ENCODE results near the gene INTS11.
A peak's percentile ranks its signal among the peaks of the same experiment; 100 is the strongest.

INTS11 gene

DNA sequence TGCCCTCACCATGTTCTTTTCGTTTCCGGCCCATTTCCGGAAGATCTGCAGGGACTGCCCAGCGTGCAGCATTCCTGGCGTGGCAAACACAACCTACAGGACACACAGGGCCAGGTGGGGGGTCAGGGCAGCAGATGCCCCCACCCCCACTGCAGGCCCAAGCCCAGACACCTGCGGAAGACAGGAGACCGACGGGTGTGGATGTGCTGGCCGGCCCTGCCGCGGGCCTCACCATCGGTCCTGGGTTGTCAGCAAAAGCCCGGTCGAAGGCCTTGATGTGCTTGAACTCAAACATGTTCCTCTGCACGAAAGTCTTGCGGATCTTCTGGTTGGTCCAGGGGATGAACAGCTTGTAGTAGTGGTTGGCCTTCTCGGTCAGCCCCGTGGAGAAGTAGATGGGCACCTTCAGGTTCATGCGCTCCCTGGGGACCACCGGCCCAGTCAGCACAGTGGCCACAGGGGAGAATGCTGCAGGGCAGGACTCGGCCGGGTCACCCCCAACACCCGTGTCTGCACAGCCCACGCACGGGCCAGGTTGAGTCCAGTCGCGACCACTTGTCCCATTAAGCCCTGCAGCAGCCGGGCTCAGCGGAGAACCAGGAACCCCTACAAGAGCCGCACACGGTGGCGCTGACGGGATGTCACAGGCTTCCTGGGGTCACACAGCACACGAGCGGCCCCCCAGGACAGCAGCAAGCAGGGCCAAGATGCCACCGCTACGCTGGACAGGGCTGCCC lies 10.8 kb downstream of the INTS11 start:
- no peak for DNase-seq

DNA sequence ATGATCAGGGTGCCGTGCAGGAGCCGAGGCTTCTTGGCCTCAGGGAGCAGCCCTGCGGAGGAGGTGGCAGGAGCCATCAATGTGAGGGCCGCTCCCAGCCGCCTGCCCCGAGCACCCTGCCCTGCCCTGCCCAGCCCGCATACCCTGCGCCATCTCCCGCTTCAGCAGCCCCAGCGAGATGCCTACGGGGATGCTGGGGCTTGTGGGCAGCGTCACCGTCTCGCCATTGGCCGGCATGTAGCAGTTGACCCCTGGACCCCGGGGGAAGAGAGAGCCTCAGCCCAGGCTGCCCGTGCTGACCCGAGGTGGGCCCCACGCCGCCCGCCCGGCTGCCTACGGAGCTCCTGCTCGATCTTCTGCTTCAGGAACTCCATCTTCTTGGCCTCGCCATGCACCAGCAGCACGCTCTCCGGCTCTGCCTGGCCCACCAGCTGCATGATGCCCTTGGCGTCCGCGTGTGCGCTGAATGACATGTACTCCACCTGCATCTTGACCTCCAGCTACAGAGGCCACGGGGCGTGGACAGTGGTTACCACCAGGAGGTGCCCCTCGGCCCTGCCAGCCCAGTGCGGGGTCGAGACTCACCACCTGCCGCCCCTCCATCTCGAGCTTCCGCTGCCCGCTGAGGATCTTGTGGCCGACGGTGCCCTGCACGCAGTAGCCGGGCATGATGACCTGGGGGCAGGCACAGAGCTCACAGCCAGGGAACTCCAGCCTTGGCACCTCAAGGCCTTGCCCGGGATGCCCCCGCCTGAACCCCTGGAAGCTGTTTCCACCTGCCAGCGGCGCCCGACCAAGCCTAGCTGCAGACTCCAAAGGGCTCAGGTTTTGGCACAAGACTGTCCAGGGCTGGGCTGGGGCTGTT lies 11.8 kb downstream of the INTS11 start:
- no peak for DNase-seq

DNA sequence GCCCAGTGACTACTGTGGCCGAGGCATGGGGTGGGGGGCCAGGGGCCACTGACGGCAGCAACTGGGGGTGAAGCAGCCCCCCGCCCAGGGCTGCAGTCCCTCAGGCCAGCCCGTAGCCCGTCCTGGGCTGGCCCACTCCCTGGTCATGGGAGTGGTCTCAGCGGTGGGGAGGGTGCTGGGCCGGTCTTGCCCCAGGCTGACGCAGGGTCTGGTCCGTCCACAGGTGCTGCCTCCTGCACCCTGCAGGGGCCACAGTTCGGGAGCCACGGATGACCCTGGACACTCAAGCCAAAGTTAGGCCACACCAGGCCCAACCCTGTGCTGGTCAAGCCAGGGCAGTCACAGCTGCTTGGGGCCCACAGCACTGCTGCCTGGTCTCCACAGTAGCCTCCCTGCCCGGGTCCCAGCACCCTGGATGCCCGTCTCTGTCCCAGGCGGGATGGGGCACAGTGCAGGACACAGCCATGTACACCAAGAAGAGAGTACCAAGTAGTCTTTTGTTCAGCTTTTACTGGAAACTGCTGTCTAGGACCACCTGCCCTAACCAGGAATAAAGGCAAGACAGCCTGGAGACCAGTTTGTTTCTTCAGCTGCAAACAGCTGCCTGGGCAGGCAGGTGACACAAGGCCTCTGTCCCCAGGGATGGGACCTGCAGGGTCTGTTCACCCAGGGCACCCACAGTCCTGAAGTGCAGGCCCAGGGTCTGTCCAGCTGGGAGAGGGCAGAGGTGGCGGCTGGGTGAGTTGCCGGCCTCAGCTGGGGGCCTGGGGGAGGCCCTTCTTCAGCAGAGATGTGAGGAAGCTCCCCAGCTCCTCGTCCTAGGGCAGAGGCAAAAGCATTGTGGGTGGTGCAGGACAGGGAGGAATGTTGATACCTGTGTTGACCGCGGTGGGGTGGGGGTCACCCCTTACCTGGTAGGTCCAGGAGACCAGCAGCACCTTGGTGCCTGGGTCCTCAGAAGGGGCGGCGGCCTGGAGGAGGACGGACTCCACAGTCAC lies 13.1 kb downstream of the INTS11 start:
- no peak for DNase-seq

DNA sequence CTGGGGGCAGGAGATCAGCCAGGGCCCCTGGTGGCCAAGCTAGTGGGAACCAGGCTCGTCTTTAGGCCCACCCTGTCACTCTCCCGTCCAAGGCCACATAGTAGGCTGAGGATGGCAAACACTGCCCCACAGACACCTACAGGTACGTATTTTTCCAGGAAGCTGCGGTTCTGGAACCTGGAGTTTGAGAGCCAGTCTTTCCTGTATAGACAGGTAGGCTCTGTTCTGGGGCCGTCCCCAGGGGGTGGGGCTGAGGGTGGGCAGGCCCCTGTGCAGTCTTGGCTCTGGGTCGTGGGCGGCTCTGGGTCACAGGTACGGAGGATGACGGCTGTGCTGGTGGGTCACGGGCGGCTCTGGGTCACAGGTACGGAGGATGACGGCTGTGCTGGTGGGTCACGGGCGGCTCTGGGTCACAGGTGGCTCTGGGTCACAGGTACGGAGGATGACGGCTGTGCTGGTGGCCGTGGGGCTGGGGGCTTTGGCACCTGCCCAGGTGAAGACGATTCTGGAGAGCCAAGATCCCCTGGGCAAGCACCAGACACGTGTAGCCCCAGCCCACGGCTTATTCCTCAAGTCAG lies 13.9 kb downstream of the INTS11 start:
- DNase-seq: no peak

DNA sequence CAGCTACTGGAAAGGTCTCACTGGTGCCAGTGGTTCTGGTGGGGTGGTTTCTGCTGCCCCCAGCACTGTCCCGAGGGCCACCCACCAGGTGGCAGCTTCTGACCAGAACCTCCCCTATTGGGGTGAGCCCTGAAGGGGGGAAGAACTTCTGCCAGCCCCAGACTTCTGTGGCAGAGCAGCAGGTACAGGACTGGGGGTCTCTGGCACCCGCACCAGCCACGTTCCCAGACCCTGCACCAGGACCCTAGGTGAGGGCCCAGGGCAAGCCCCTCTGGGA lies 14.4 kb downstream of the INTS11 start:
- DNase-seq: no peak

DNA sequence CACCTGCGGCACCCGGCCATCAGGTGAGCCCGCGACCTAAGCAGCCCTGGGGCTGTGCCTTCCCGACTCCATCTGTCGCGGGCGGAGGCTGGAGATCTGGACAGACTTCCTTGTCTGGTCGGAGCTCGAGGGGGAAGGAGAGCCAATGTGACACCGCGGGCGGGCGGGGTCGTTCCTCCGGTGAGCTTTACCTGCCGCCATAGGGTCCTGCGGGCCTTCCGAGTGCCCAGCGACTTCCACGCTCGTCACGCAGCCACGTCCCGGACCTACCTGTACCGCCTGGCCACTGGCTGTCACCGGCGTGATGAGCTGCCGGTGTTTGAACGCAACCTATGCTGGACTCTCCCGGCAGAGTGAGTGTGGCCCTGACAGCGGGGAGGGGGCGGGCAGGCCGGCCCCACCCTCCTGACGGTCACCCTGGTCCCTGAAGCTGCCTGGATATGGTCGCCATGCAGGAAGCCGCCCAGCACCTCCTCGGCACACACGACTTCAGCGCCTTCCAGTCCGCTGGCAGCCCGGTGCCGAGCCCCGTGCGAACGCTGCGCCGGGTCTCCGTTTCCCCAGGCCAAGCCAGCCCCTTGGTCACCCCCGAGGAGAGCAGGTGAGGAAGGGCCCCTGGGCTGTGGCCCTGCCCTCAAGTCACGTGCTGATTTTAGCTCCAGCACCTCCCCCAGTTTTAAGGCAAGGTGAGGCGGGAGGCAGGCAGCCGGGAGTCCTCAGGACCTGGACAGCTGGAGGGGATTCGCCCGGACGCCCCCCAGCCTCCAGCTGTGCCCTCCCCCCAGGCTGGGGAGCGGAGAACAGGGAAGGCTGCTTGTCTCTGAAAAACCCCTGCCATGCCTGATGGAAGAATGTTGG lies 15.0 kb downstream of the INTS11 start:
- DNase-seq: peak; percentile 49

DNA sequence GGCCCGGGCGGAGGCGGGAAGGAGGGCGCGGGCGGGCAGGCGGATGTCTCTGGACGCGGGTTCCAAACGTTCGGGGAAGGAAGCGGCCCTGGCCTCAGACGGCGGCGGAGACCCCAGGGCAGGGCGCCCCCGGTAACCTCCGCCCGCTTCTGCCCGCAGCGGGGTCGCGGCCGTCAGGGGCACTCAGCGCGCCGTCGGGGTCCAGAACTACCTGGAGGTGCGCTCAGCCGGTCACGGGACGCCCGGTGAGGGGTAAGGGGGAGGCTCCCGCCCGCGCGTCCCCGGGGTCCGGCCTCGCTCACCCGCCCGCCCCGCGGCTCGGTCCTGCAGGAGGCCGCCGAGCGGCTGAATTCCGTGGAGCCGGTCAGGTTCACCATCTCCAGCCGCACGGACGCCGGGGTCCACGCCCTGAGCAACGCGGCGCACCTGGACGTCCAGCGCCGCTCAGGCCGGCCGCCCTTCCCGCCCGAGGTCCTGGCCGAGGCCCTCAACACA lies 15.7 kb downstream of the INTS11 start:
- DNase-seq: peak; percentile 81

DNA sequence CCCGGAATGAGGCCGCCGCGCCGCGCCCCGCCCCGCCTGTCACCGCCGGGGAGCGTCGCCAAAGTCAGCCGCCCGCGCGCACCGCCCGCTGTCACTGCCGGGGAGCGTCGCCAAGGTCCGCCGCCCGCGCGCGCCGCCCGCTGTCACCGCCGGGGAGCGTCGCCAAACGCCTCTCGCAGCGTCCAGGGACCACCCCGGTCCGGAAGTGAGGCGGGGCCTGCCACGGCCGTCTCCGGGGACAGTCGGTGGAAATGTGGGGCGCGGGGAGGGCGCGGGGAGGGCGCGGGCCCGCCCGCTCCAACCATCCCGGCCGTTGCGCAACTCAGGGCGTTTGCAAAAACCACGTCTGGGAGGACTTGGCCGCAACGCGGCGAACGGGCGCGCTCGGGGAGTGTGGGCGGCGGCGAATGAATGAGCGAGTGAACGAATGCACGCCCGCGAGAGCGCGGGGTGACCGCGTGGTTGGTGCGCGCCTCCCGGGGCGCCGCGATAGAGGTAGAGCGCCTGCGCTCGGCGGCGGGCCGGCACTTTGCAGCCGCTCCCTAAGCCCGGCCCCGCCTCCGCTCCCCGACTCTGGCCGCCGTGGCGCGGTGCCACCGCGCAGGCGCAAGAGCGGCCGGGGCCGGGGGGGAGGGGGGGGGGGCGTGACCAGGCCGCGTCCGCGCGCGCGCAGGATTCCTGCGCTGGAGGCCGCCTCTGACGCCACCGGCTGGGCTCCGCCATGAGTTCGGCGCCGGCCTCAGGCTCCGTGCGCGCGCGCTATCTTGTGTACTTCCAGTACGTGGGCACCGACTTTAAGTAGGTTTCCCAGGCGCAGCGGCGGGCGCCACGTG lies 16.3 kb downstream of the INTS11 start, which contains the start of the genes ACAP3 and PUSL1:
Gene ACAP3, minus strand, starts transcription at position 8 of the 833 bp plus-strand sequence. CDS start 115 bp downstream, outside the sequence.
Gene PUSL1, plus strand, starts transcription at position 675 of the 833 bp plus-strand sequence. Its CDS starts 47 bp downstream, at position 722.
- DNase-seq: peak; percentile 98

DNA sequence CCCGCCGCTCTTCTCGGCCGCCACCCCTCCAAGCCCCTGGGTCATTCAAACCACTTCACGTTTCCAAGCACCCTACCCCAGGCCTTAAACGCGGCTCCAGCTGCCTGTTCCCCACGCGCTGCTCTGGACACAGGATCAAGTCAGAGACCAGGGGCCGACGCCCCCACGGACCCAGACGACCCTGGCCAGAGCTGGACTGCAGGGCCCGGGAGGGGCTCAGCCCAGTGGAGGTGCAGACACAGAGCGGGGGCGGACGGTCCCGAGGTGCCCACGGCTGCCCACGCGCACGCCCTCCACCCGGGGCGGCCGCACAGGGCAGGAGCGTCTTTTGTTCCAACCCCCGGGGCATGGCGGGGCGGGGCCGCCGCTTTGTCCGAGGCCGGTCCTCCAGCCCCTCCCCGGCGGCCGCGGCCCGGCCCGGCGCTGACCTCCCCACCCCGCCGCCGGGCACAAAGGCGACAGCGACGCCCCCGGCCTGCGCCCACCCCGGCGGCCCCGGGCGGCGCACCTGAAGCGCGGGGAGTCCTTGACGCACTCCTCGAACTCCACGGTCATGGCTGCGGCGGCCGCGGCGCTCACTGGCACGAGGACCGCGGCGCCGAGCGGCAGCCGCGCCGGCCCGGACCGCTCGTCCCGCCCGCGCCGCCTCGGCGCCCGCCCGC lies 17.1 kb downstream of the INTS11 start:
- DNase-seq: no peak

DNA sequence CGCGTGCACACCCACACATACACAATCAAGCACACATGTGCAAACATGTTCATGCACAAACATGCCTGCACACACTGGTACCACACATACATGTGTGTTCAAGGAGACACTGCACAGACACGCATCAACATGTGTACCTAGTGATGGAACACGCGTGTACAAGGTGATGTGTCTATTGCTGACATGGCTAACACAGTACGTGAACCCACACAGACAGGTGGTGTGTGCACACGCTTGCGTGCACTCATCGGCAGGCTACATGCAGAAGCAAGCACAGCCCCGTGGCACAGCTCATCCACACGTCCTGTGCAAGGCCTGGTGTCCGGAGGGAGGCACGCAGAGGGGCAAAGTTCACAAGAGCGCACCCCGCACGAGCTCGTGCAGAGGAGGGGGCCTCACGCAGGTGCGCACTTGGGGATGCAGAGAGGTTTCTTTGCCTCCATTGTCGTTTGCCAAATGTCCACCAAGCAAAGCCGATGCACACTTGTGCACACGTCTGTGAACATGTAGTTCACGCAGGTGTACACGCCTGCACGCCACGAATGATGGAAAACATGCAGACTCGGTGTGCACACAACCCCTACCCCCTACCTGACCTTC lies 17.7 kb downstream of the INTS11 start:
- no peak for DNase-seq

DNA sequence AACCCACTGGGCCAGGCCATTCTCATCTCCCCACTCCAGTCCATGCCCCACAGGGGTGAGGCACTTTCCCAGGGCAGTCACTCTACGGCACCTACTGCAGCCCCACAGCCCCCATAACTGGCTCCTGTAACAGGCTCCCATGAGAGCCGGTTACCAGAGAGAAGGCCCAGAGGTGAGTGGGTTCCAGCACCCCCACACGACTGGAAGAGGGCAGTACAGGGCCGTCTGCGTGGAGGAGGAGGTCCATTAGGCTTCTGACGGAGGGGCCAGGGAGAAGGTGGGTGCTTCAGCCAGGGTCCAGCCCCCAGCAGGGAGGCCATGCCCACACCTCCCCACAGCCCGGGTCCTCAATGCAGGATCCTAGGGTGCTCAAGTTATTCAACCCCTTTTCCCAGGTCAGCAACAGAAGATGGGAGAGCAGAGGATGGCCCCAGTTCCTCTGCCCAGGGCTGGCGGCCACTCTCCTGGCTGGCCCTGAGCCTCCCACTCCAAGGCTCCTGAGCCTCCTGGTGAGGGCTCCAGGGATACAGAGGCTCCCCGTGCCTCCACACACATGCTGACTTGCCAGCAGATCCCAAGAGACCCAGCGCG lies 18.3 kb downstream of the INTS11 start:
- DNase-seq: no peak

DNA sequence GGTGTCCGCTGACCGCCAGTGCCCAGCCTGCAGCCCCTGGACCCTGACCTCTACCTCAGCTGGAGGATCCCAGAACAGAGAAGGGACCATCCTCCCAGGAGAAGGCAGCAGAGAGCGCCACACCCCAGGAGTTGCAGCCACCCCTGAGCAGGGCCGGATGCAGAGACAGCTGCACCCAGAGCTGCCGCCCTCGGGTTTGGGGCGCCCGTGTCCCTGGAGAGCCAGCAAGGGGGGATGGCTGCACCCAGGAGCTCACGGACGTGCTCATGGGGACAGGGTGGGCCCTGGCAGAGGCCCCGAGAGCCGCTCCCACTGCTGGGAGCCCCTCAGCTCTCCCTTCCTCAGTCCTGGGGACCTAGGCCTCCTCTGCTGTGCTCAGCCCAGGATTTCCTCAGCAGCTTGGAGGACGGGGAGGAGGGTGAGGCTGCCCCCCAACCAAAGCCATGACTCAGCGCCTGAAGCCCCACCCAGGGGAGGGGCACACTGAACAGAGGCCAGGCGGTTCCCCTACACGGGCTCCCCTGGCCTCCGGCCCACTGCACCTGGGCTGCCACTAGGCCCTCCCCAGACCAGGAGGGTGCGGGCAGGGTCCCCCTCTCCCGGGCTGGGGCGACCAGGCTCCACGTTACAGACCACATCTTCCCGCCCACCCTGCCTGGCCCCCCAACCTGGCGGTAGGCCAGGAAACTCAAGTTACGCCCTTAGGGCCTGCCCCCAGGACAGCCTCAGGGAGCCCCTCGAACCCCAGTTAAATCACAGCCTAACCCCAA lies 19.0 kb downstream of the INTS11 start:
- DNase-seq: no peak

DNA sequence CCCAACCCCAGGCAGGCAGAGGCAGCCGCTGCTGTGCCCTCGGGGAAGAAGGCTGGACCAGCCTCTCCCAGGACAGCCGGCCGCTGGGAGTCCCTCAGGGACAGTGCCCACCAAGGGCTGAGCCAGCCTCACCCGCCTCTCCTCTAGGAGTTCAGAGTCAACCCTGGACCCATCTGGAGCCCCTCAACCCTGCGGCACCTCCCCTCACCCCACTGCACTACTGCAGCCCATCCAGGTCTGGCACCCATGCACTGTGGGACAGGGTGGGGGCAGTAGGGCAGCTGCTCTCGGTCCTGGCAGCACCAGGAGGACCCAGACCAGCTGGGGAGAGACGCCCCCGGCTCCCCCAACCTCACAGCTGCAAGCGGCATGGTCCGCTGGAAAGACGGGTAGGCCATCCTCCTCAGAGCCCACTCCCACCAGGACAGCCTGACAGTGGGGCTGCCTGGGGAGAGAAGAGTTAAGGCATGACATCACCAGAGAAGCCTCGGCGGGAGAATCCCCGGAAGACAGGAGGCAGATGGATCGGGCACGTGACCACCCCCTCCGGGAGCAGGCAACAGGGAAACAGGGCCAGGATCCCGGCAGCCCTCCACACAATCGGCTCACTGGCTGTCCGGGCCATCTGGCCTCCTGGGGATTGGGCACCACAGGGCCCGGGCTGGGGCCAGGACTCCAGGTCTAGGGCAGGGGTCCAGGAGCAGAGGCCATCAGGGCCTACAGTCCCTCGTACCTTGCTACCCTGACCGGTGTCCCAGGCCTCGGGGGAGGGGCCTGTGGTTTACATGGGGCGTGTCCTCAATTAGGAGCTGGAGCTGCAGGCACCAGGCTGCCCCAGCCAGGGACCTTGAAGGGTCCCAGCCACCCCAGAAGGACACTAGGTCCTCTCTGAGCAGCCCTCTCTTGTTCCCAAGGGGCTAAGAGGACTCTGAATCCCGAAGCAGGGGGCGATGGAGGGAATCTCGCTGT lies 19.8 kb downstream of the INTS11 start:
- DNase-seq: peak; percentile 68

DNA sequence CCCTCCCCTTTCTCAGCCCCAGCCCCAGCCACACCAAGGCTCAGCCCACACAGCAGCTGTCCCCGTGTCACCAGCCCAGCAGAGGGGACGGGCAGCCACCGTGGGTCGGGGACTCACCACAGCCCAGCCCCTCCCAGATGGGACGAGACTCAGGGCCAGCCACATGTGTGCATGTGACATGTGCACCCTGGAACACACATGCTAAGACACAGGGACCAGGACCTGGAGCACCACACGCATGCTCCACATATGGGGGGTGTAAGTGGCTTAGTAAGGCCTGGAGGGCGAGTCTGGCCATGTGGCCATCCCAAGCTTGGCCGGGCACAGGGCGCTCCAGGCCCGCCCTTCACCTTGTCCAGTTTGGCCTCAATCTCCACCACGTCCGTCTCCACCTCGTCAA lies 20.7 kb downstream of the INTS11 start:
- DNase-seq: no peak

DNA sequence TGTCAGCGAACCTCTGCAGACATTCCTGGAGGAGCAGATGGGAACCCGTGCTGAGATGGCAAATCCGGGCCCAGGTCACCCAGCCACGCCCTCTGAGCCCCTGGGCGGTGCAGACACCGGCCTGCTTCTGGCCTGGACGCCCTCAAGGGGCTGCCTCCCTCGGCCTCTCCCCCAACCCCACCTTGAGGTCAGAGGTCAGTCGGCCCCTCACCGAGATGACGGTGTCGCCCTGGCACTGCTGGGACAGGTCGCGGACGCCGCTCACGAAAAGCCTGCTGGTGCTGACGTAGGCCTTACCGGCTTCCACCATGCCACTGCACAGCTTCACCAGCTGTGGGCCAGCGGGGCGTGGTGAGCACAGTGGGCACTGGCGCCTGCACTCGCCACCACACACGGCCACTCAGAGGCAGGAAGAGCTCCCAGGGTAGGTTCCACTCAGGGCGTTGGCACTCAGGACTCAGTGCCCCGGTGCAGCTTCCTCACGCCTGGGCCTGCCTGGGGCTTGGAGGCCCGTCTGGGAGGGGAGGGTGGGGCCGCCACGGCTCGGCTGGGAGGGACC lies 21.4 kb downstream of the INTS11 start:
- DNase-seq: no peak

DNA sequence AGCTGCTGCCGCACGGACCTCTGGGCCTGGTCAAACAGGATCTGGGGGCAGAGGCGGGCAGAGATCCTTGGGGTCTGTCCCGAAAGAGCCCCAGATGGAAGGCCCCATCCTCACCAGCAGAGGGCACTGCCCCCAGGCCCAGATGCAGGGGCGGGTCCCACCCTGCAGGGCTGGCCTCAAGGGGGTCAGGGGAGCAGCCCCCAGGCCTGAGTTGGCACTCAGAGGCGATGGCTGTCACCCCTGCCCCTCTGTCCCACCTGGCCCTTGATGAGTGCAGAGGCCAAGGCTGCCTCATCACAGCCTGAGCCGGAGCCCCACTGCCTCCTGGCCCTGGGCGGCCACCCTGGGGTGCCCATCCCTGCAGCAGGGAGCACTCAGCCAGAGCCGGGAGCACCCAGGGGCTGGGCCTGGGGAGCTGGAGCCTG lies 22.4 kb downstream of the INTS11 start:
- DNase-seq: no peak
